WTC11 (cell line): ENCODE results near the gene SRRM5. TPM values are rescaled to one million over a fixed set of nuclear protein-coding genes. Genes with fewer than 3 reads are reported as not detected.

ENCODE experiments used
- ATAC-seq: fragments of 200-7000 bp; cut with Tn5 transposase; 2 replicates; pipeline ENCODE4 v1.10.0; 2021; ENCODE audit warnings: mild to moderate bottlenecking, moderate library complexity
- CTCF ChIA-PET: fragments of 300-600 bp; sonication (Branson Sonifier 250); formaldehyde crosslinking; loops from one replicate; lab custom pipeline; 2021; ENCODE audit warnings: antibody characterized with exemption; lab: Charles Lee
- POLR2A ChIA-PET: fragments of 350-600 bp; sonication (Branson Sonifier 250); formaldehyde crosslinking; loops from one replicate; lab custom pipeline; 2021; ENCODE audit warnings: antibody characterized with exemption; lab: Charles Lee
- DNase-seq: peaks from one replicate; pipeline ENCODE4 v3.0.0; 2021; ENCODE audit warnings: low spot score
- H3K27ac Mint-ChIP-seq: 2 replicates; pipeline ENCODE4 v1.8.0; 2021; ENCODE audit warnings: mixed read lengths
- H3K27me3 Mint-ChIP-seq: 2 replicates; pipeline ENCODE4 v1.8.0; 2021; ENCODE audit warnings: low read depth, mild to moderate bottlenecking, moderate library complexity, mixed read lengths
- H3K36me3 Mint-ChIP-seq: 2 replicates; pipeline ENCODE4 v1.8.0; 2021; ENCODE audit warnings: mixed read lengths
- H3K4me1 Mint-ChIP-seq: 2 replicates; pipeline ENCODE4 v1.8.0; 2022; ENCODE audit warnings: mixed read lengths
- H3K4me3 Mint-ChIP-seq: 2 replicates; pipeline ENCODE4 v1.8.0; 2021; ENCODE audit warnings: mild to moderate bottlenecking, moderate library complexity, mixed read lengths
- H3K9me3 Mint-ChIP-seq: 2 replicates; pipeline ENCODE4 v1.8.0; 2021; ENCODE audit warnings: mixed read lengths
- ESRRA ChIP-seq: sonication (generic); formaldehyde crosslinking; IDR thresholded peaks from 2 replicates; pipeline ENCODE4 v1.8.1; 2022; ENCODE audit warnings: mild to moderate bottlenecking, missing genetic modification reagents, borderline replicate concordance
- IRF1 ChIP-seq: sonication (generic); formaldehyde crosslinking; IDR thresholded peaks from 2 replicates; pipeline ENCODE4 v1.8.0; 2023; ENCODE audit warnings: missing genetic modification reagents
- NFATC4 ChIP-seq: fragments of 250-450 bp; sonication (Bioruptor Pico); IDR thresholded peaks from 2 replicates; pipeline ENCODE4 v1.9.0; 2021; ENCODE audit warnings: mild to moderate bottlenecking
- NFYB ChIP-seq: sonication (generic); formaldehyde crosslinking; conservative IDR thresholded peaks from 2 replicates; pipeline ENCODE4 v1.8.0; 2022; ENCODE audit warnings: low read depth, missing genetic modification reagents
- SP1 ChIP-seq: sonication (generic); formaldehyde crosslinking; conservative IDR thresholded peaks from 2 replicates; pipeline ENCODE4 v1.8.1; 2022; ENCODE audit warnings: missing genetic modification reagents
- ZBTB21 ChIP-seq: sonication (generic); formaldehyde crosslinking; IDR thresholded peaks from 2 replicates; pipeline ENCODE4 v1.8.1; 2023; ENCODE audit warnings: mild to moderate bottlenecking, missing genetic modification reagents, borderline replicate concordance
- ZNF121 ChIP-seq: sonication (generic); formaldehyde crosslinking; IDR thresholded peaks from 2 replicates; pipeline ENCODE4 v1.8.0; 2023; ENCODE audit warnings: missing genetic modification reagents
- ZNF396 ChIP-seq: fragments of 250-450 bp; sonication (Bioruptor Pico); IDR thresholded peaks from 2 replicates; pipeline ENCODE4 v1.8.0; 2021; ENCODE audit warnings: mild to moderate bottlenecking, moderate library complexity, borderline replicate concordance
- total RNA-seq: library from RNA; stranded (reverse); gene quantifications from 3 replicates; pipeline ENCODE4 v1.2.3, GENCODE V29; 2021
- TF ChIP-seq, protein P1 (sequence below): fragments of 250-450 bp; sonication (Bioruptor Pico); conservative IDR thresholded peaks from 2 replicates; pipeline ENCODE4 v1.9.0; 2021; ENCODE audit warnings: mild to moderate bottlenecking
- TF ChIP-seq, protein P2 (sequence below): sonication (generic); formaldehyde crosslinking; IDR thresholded peaks from 2 replicates; pipeline ENCODE4 v1.8.1; 2022; ENCODE audit warnings: low read depth, mild to moderate bottlenecking, moderate library complexity, missing genetic modification reagents, borderline replicate concordance
- TF ChIP-seq, protein P3 (sequence below): sonication (generic); formaldehyde crosslinking; conservative IDR thresholded peaks from 2 replicates; pipeline ENCODE4 v1.8.1; 2023; ENCODE audit warnings: mild to moderate bottlenecking, low read depth, missing genetic modification reagents, moderate library complexity

Gene SRRM5
- total RNA-seq, 1 experiment from 2014 or later = 0.42 TPM

DNA sequence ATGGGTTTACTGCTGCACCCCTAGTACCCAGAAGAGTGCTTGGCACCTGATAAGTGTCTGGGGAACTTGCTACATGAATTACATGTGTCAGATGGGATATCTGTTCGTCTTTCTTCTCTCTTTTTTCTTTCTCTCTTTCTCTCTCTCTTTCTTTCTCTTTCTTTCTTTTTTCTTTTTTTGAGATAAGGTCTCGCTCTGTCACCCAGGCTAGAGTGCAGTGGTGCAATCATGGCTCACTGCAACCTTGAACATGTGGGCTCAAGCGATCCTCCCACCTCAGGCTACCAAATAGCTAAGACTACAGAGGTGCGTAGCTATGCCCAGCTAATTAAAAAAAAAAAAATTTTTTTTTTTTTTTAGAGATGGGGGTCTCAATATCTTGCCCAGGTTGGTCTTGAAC is 21.6 kb downstream of the SRRM5 start:
- no peak overlapping the region for H3K4me3 Mint-ChIP-seq
- TF ChIP-seq NFYB (CRISPR knock-in tag) = no peak
- TF ChIP-seq, all 79 proteins: peak for 0
- CTCF ChIA-PET = interaction anchor here (0.6 to 2.2 kb wide), 4 partner anchors 19 to 940 kb away, joined by 3 to 10 read pairs (median 3); no protein-coding TSS in a partner anchor
- no peak for DNase-seq
- peaks cover 14% of the 10 kb centered on the region for H3K4me1 Mint-ChIP-seq
- H3K9me3 Mint-ChIP-seq = no peaks in the 10 kb centered on the region
- no peaks in the 10 kb centered on the region for H3K36me3 Mint-ChIP-seq
- POLR2A ChIA-PET = interaction anchor here (0.6 kb wide), 1 partner anchor 581 kb away, joined by 6 read pairs; no protein-coding TSS in a partner anchor
- H3K27me3 Mint-ChIP-seq = peaks cover 63% of the 10 kb centered on the region
- H3K27ac Mint-ChIP-seq = no peak overlapping the region
- no peak for ATAC-seq

GRCh38 chr19:43634068-43634467 is 22.2 kb downstream of the SRRM5 start:
- Mint-ChIP-seq H3K4me3 (peak overlapping the region; percentile 82; the same call in 1 of the 2 replicates), H3K27me3 (peaks cover 63% of the 10 kb centered on the region), H3K36me3 (no peaks in the 10 kb centered on the region), H3K27ac (no peak overlapping the region), H3K4me1 (peaks cover 19% of the 10 kb centered on the region), H3K9me3 (no peaks in the 10 kb centered on the region)
- ChIA-PET CTCF (interaction anchor here (0.8 to 2.2 kb wide), 3 partner anchors 18 to 34 kb away, joined by 3 to 10 read pairs (median 5); no protein-coding TSS in a partner anchor), POLR2A (no interaction called here)
- ATAC-seq (no peak), DNase-seq (no peak)
- TF ChIP-seq ESRRA (CRISPR knock-in tag) = no peak
- TF ChIP-seq ZNF396 = no peak

DNA sequence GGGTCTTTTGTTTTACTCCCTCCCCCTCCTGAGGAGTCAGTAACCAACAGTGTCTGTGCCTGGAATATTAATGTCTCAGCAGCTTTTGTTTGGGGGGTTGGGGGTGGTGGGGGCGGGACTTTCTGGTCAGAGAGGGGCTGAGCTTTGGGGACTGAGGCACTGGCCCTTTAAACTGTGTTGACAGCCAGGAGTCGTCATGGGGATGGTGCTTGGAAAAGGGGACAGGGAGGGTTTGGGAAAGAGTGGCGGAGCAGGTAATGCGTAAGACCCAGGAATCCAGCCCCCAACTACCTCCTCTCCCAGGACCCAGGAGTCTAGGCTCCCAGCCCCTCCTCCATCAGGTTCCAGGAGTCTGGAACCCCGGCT is 22.6 kb downstream of the SRRM5 start:
- Mint-ChIP-seq H3K27ac (no peak overlapping the region), H3K4me1 (peaks cover 20% of the 10 kb centered on the region), H3K9me3 (no peaks in the 10 kb centered on the region), H3K4me3 (peak overlapping the region; percentile 82), H3K27me3 (peaks cover 62% of the 10 kb centered on the region), H3K36me3 (no peaks in the 10 kb centered on the region)
- TF ChIP-seq NFATC4 (CRISPR knock-in tag) = no peak
- no peak for TF ChIP-seq ZNF121 (CRISPR knock-in tag)
- no peak for TF ChIP-seq ZNF396
- TF ChIP-seq, protein P1, sequence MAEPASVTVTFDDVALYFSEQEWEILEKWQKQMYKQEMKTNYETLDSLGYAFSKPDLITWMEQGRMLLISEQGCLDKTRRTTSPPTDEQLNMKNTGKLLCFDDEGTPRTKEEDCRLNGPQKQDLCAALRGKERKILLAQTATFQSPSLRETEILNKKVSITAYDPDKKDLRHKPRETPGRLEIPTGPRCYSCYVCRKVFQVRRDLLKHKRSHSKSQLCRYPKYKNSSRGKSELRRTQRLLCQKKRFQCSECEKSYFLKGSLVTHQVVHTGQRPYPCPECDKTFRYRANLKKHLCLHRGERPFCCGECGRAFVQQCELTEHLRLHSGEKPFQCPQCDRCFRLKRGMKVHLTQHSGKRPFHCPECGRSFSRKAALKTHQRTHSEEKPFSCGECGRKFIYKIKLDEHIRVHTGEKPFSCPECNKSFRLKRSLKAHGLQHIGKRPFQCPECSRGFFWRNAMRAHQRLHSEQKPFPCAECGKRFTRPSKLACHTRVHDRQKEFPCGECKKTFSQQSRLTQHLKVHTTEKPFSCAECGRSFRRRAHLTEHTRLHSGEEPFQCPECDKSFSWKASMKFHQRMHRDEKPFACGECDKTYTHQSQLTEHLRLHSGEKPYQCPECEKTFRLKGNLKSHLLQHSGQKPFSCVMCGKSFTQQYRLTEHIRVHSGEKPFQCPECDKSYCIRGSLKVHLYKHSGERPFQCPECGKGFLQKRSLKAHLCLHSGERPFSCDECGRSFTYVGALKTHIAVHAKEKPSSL = no peak
- no peak for TF ChIP-seq IRF1
- no peak for TF ChIP-seq SP1 (CRISPR knock-in tag)
- TF ChIP-seq, protein P2, sequence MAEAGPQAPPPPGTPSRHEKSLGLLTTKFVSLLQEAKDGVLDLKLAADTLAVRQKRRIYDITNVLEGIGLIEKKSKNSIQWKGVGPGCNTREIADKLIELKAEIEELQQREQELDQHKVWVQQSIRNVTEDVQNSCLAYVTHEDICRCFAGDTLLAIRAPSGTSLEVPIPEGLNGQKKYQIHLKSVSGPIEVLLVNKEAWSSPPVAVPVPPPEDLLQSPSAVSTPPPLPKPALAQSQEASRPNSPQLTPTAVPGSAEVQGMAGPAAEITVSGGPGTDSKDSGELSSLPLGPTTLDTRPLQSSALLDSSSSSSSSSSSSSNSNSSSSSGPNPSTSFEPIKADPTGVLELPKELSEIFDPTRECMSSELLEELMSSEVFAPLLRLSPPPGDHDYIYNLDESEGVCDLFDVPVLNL (CRISPR knock-in tag) = no peak
- TF ChIP-seq, protein P3, sequence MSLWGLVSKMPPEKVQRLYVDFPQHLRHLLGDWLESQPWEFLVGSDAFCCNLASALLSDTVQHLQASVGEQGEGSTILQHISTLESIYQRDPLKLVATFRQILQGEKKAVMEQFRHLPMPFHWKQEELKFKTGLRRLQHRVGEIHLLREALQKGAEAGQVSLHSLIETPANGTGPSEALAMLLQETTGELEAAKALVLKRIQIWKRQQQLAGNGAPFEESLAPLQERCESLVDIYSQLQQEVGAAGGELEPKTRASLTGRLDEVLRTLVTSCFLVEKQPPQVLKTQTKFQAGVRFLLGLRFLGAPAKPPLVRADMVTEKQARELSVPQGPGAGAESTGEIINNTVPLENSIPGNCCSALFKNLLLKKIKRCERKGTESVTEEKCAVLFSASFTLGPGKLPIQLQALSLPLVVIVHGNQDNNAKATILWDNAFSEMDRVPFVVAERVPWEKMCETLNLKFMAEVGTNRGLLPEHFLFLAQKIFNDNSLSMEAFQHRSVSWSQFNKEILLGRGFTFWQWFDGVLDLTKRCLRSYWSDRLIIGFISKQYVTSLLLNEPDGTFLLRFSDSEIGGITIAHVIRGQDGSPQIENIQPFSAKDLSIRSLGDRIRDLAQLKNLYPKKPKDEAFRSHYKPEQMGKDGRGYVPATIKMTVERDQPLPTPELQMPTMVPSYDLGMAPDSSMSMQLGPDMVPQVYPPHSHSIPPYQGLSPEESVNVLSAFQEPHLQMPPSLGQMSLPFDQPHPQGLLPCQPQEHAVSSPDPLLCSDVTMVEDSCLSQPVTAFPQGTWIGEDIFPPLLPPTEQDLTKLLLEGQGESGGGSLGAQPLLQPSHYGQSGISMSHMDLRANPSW (CRISPR knock-in tag) = no peak
- TF ChIP-seq ZBTB21 = no peak
- ChIA-PET CTCF (interaction anchor here (0.9 to 2.2 kb wide), 4 partner anchors 28 to 79 kb away, joined by 3 to 10 read pairs (median 6); no protein-coding TSS in a partner anchor), POLR2A (interaction anchor here (1.3 kb wide), 1 partner anchor 38 kb away, joined by 4 read pairs; the partner anchor contains the start of genes IRGQ and ZNF576)
- no peak for DNase-seq
- ATAC-seq = peak; percentile 40
